ENCODE results near the gene KLHL11. TPM values are rescaled to one million over a fixed set of nuclear protein-coding genes. Genes with fewer than 3 reads are reported as not detected.
A peak's percentile ranks its signal among the peaks of the same experiment; 100 is the strongest.

The KLHL11 gene
- total RNA-seq, 1 experiment from 2014 or later: 16.8 TPM

DNA sequence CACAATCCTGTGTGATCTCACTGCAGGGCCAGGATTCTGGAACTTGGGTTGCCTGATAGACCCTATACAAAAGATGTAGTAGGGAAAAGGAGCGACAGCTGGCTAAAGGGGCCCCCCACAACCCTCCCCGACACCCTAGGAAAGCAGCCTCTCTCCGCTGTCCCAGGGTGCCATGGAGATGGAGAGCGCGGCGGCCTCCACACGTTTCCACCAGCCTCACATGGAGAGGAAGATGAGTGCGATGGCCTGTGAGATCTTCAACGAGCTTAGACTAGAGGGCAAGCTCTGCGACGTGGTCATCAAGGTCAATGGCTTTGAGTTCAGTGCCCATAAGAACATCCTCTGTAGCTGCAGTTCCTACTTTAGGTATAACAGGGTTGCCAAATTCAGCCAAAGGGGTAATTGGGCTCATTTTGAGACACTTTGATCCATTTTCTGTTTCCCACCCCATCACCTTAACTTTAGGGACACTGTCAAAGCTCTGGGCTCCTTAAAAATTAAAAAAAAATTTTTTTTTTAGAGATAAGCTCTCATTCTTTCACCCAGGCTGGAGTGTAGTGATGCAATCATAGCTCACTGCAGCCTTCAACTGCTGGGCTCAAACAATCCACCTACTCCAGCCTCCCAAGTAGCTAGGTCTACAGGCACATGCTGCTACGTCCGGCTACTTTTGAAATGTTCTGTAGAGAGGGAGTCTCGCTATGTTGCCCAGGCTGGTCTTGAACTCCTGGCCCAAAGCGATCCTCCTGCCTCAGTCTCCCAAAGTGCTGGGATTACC, 27.3 kb downstream of the KLHL11 start, which contains the start of gene KLHL10:
Gene KLHL10 (plus strand): TSS at position 65 of the 778 bp plus-strand sequence. CDS start 108 bp downstream, at position 173.
- Histone ChIP-seq H3K79me2 (ENCODE audit: insufficient read depth, low read length) (no peaks in the 10 kb centered on the region), H2BK120ac (ENCODE audit: low read depth, low read length, poor library complexity, severe bottlenecking) (no peak within 1 kb of the TSS), H4K8ac (replicated peaks; ENCODE audit: insufficient read length, low read depth, low read length) (no peak within 1 kb of the TSS), H3K27ac (ENCODE audit: insufficient read length, low read depth, low read length) (no peak within 1 kb of the TSS), H4K20me1 (ENCODE audit: control insufficient read depth, insufficient read depth, insufficient read length) (peaks cover 2% of the 10 kb centered on the region), H3K23me2 (ENCODE audit: insufficient read length, low read depth, low read length, poor library complexity, severe bottlenecking) (peaks cover 5% of the 10 kb centered on the region), H4K91ac (ENCODE audit: insufficient read length, low read depth, low read length) (no peak within 1 kb of the TSS), H3K9me3 (ENCODE audit: control insufficient read depth, low read depth, low read length) (no peaks in the 10 kb centered on the region), H2BK20ac (ENCODE audit: low read depth, low read length, poor library complexity, severe bottlenecking) (no peak within 1 kb of the TSS), H3K4me2 (ENCODE audit: insufficient read depth, insufficient read length, low read length) (no peak within 1 kb of the TSS), H3K9ac (ENCODE audit: extremely low read depth, insufficient read length, low read length) (no peak within 1 kb of the TSS), H4K5ac (ENCODE audit: insufficient read length, low read depth, low read length) (no peak within 1 kb of the TSS), H2AK5ac (ENCODE audit: insufficient read length, low read length) (no peak within 1 kb of the TSS), H2BK15ac (ENCODE audit: low read depth, low read length) (no peak within 1 kb of the TSS), H3K27me3 (ENCODE audit: insufficient read depth, low read length) (no peaks in the 10 kb centered on the region), H3K79me1 (ENCODE audit: insufficient read depth, low read depth, low read length, poor library complexity, severe bottlenecking) (no peaks in the 10 kb centered on the region), H3K56ac (ENCODE audit: insufficient read length, low read depth, low read length) (no peak within 1 kb of the TSS), H2BK5ac (ENCODE audit: insufficient read length, low read length) (no peak within 1 kb of the TSS), H3K14ac (ENCODE audit: insufficient read depth, low read length) (no peak within 1 kb of the TSS), H3T11ph (ENCODE audit: low read length) (no peak within 1 kb of the TSS), H3K23ac (ENCODE audit: insufficient read length, low read depth, low read length) (no peak within 1 kb of the TSS), H2AFZ (ENCODE audit: low read length) (no peak within 1 kb of the TSS), H3K4me1 (ENCODE audit: insufficient read depth, low read length) (no peaks in the 10 kb centered on the region), H3K4ac (ENCODE audit: low read depth, low read length) (no peak within 1 kb of the TSS), H3K18ac (ENCODE audit: insufficient read length, low read depth, low read length) (no peak within 1 kb of the TSS), H2BK12ac (ENCODE audit: insufficient read length, low read depth, low read length) (no peak within 1 kb of the TSS)
- no CpG with 5 or more reads among the region's 15 CpGs for WGBS (ENCODE audit: extremely low coverage, insufficient read length, low lambda C conversion rate)
- H3K4me3 Mint-ChIP-seq: peak within 1 kb of the TSS; percentile 83 to 88
- H3K36me3 Mint-ChIP-seq (ENCODE audit: insufficient read depth in 1 of 3, low read depth in 3 of 3): peaks cover under 1 to 13% (median 7%) of the 10 kb centered on the region in 3 experiments; a peak in 5 of 7 replicates
- peaks cover 16% of the 10 kb centered on the region for H3K27me3 Mint-ChIP-seq (ENCODE audit: low read depth)
- H3K27ac Mint-ChIP-seq: no peak within 1 kb of the TSS
- no peak for DNase-seq
- H3K9me3 Mint-ChIP-seq: no peaks in the 10 kb centered on the region
- TF ChIP-seq, protein P1, sequence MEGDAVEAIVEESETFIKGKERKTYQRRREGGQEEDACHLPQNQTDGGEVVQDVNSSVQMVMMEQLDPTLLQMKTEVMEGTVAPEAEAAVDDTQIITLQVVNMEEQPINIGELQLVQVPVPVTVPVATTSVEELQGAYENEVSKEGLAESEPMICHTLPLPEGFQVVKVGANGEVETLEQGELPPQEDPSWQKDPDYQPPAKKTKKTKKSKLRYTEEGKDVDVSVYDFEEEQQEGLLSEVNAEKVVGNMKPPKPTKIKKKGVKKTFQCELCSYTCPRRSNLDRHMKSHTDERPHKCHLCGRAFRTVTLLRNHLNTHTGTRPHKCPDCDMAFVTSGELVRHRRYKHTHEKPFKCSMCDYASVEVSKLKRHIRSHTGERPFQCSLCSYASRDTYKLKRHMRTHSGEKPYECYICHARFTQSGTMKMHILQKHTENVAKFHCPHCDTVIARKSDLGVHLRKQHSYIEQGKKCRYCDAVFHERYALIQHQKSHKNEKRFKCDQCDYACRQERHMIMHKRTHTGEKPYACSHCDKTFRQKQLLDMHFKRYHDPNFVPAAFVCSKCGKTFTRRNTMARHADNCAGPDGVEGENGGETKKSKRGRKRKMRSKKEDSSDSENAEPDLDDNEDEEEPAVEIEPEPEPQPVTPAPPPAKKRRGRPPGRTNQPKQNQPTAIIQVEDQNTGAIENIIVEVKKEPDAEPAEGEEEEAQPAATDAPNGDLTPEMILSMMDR (conservative IDR thresholded peaks at IDR 0.05): no peak
- H3K4me1 Mint-ChIP-seq: peaks cover 10 to 12% of the 10 kb centered on the region in 2 experiments
